DOHH2 (cell line): ENCODE measurements around the gene SENP2.

Source experiments
- H3F3A ChIP-seq: fragments of 200-600 bp; sonication (generic), shearing (Covaris generic); 2 replicates; pipeline ENCODE4 v1.6.0; 2016; ENCODE audit warnings: antibody characterized with exemption, mild to moderate bottlenecking; ENCODE audit not compliant: control insufficient read depth, insufficient read depth
- H3K27ac ChIP-seq: fragments of 200-600 bp; sonication (generic); 2 replicates; pipeline ENCODE4 v1.5.1; 2014; ENCODE audit warnings: low read depth, mild to moderate bottlenecking, low read length, moderate library complexity
- H3K27me3 ChIP-seq: fragments of 200-600 bp; sonication (generic); 2 replicates; pipeline ENCODE4 v1.6.1; 2014; ENCODE audit warnings: mild to moderate bottlenecking, low read length, mixed read lengths; ENCODE audit not compliant: control insufficient read depth
- H3K36me3 ChIP-seq: fragments of 200-600 bp; sonication (generic); 2 replicates; pipeline ENCODE4 v1.6.1; 2014; ENCODE audit warnings: mild to moderate bottlenecking, low read length, moderate library complexity, mixed read lengths; ENCODE audit not compliant: control insufficient read depth
- H3K4me1 ChIP-seq: fragments of 200-600 bp; sonication (generic); 2 replicates; pipeline ENCODE4 v1.6.1; 2014; ENCODE audit warnings: mild to moderate bottlenecking, low read length, mixed read lengths; ENCODE audit not compliant: control insufficient read depth
- H3K4me2 ChIP-seq: fragments of 200-600 bp; sonication (generic); 2 replicates; pipeline ENCODE4 v1.6.0; 2014; ENCODE audit warnings: mild to moderate bottlenecking, low read length, moderate library complexity
- H3K4me3 ChIP-seq: fragments of 200-600 bp; sonication (generic); 2 replicates; pipeline ENCODE4 v1.5.1; 2014; ENCODE audit warnings: mild to moderate bottlenecking, low read length, mixed read lengths
- H3K79me2 ChIP-seq: fragments of 200-600 bp; sonication (generic); 2 replicates; pipeline ENCODE4 v1.6.1; 2014; ENCODE audit warnings: mild to moderate bottlenecking, low read length, mixed read lengths; ENCODE audit not compliant: control insufficient read depth
- H3K9me2 ChIP-seq: fragments of 200-600 bp; sonication (generic); replicated peaks from 2 replicates; pipeline ENCODE4 v1.6.1; 2014; ENCODE audit warnings: mild to moderate bottlenecking, low read length, mixed read lengths; ENCODE audit not compliant: control insufficient read depth
- H3K9me3 ChIP-seq: fragments of 200-600 bp; sonication (generic); 2 replicates; pipeline ENCODE4 v1.6.1; 2014; ENCODE audit warnings: antibody characterized with exemption, low read length, mixed read lengths; ENCODE audit not compliant: control insufficient read depth, insufficient read depth
- H4K20me1 ChIP-seq: fragments of 200-600 bp; sonication (generic); 2 replicates; pipeline ENCODE4 v1.6.0; 2014; ENCODE audit warnings: low read depth, mild to moderate bottlenecking, antibody characterized with exemption, low read length, moderate library complexity; ENCODE audit not compliant: control insufficient read depth, insufficient read depth
- EZH2phosphoT487 ChIP-seq: fragments of 200-600 bp; sonication (generic); IDR thresholded peaks from 2 replicates; pipeline ENCODE4 v1.6.1; 2017; ENCODE audit warnings: borderline replicate concordance, mild to moderate bottlenecking, antibody characterized with exemption, low read length, moderate library complexity, mixed read lengths
- TF ChIP-seq, protein P1 (sequence below): fragments of 200-600 bp; sonication (generic); IDR thresholded peaks from one replicate; pipeline ENCODE4 v1.5.1; 2014; ENCODE audit warnings: antibody characterized with exemption, mild to moderate bottlenecking, low read depth, low read length; ENCODE audit not compliant: poor library complexity, severe bottlenecking

SENP2 gene

DNA sequence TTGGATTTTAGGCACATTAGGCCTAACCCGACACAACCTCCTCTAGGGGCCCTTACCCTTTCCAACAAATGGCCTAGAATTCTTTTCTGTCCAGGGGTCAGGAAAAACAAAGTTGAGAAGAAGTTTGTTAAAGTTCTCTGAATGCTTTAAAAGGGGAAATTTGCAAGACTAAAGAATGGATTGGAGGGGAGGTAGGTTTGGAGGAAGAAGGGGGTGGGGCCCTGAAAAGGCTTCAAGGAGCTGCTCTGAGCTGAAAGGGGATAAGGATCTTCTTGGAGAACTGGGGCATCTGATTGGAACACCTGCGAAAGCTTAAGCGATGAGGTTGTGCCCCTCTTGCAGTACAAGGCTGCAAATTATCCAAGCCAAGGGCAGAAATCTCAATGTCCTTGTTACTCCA is 3.9 kb upstream of the SENP2 start:
- Histone ChIP-seq H3K79me2 (peaks cover 11% of the 10 kb centered on the region), H3K27me3 (no peaks in the 10 kb centered on the region), H4K20me1 (no peaks in the 10 kb centered on the region), H3K4me2 (peak overlapping the region; percentile 71), H3F3A (no peaks in the 10 kb centered on the region), H3K9me2 (no peaks in the 10 kb centered on the region), H3K9me3 (no peaks in the 10 kb centered on the region), H3K4me1 (peaks cover 33% of the 10 kb centered on the region), H3K27ac (no peak overlapping the region), H3K36me3 (peaks cover 4% of the 10 kb centered on the region; the same call in 1 of the 2 replicates), H3K4me3 (peak overlapping the region; percentile 42)
- no peak for TF ChIP-seq EZH2phosphoT487
- TF ChIP-seq, protein P1, sequence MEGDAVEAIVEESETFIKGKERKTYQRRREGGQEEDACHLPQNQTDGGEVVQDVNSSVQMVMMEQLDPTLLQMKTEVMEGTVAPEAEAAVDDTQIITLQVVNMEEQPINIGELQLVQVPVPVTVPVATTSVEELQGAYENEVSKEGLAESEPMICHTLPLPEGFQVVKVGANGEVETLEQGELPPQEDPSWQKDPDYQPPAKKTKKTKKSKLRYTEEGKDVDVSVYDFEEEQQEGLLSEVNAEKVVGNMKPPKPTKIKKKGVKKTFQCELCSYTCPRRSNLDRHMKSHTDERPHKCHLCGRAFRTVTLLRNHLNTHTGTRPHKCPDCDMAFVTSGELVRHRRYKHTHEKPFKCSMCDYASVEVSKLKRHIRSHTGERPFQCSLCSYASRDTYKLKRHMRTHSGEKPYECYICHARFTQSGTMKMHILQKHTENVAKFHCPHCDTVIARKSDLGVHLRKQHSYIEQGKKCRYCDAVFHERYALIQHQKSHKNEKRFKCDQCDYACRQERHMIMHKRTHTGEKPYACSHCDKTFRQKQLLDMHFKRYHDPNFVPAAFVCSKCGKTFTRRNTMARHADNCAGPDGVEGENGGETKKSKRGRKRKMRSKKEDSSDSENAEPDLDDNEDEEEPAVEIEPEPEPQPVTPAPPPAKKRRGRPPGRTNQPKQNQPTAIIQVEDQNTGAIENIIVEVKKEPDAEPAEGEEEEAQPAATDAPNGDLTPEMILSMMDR: no peak

DNA sequence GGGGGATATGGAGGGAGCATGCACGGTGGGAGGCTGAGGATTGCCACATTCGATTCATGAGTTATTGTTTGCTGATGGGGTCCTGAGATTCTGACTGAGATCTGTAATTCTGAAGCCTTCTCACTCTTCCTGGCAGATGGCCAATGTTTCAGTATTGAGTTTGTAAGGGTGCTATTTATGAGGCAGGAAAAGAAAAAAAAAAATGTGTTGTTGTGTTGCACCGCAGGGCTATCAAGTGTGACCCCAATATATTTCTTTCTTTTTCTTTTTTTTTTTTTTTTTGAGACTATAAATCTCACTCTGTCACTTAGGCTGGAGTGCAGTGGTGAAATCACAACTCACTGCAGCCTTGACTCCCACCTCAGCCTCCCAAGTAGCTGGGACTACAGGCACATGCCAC is 3.2 kb upstream of the SENP2 start:
- Histone ChIP-seq H3K4me3 (peak overlapping the region; percentile 42), H3K27ac (0 out of 2 replicates have a peak overlapping the region, but pooled peaks have one; percentile 28), H3K79me2 (peaks cover 16% of the 10 kb centered on the region), H3F3A (no peaks in the 10 kb centered on the region), H3K4me1 (peaks cover 33% of the 10 kb centered on the region), H3K36me3 (peaks cover 4% of the 10 kb centered on the region; the same call in 1 of the 2 replicates), H3K27me3 (no peaks in the 10 kb centered on the region), H3K9me2 (no peaks in the 10 kb centered on the region), H4K20me1 (no peaks in the 10 kb centered on the region), H3K9me3 (no peaks in the 10 kb centered on the region), H3K4me2 (peak overlapping the region; percentile 71)
- no peak for TF ChIP-seq EZH2phosphoT487
- TF ChIP-seq, protein P1: no peak

DNA sequence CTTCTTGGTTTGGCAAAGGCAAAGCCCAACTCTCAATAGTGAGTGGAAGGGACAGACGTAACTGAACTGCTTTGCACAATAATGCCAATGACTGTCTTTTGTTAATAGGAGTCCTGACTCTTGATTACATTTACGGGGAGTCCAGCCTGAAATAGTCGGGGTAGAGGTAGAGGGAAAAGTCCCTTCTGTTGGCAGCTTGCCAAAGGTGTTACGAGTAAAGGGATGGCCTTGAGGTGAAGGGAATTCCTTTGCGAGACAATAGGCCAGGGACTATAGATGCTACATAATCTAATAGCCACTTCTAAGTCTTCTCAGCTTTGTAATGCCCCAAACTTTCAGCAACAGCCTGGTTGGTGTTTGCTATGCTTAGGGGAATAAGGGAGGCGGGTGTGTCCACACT is 2.2 kb upstream of the SENP2 start:
- Histone ChIP-seq H3K4me3 (no peak overlapping the region), H3K27ac (no peak overlapping the region), H3K4me2 (no peak overlapping the region), H3K27me3 (no peaks in the 10 kb centered on the region), H4K20me1 (no peaks in the 10 kb centered on the region), H3K9me2 (no peaks in the 10 kb centered on the region), H3K4me1 (peaks cover 40% of the 10 kb centered on the region), H3F3A (no peaks in the 10 kb centered on the region), H3K36me3 (peaks cover 8% of the 10 kb centered on the region), H3K79me2 (peaks cover 25% of the 10 kb centered on the region), H3K9me3 (no peaks in the 10 kb centered on the region)
- TF ChIP-seq, protein P1: no peak
- TF ChIP-seq EZH2phosphoT487: no peak

DNA sequence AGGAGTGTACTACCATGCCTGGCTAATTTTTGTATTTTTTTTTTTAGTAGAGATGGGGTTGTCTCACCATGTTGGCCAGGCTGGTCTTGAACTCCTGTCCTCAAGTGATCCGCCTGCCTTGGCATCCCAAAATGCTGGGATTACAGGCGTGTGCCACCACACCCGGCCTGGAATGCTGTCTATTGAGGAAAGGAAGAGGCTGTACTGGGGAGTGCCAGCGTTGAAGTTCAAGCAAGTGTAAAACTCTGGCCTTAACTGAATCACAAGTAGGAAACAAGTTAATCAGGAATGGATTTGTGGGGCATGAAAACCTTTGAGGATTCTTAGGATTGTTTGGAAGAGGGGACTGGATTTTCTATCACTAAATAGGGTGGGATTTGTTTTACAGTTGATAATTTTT is 1.4 kb upstream of the SENP2 start:
- Histone ChIP-seq H3K4me1 (peaks cover 41% of the 10 kb centered on the region), H3K9me2 (no peaks in the 10 kb centered on the region), H3K4me3 (no peak overlapping the region), H4K20me1 (no peaks in the 10 kb centered on the region), H3K27ac (no peak overlapping the region), H3K4me2 (no peak overlapping the region), H3K27me3 (no peaks in the 10 kb centered on the region), H3K79me2 (peaks cover 32% of the 10 kb centered on the region), H3K9me3 (no peaks in the 10 kb centered on the region), H3F3A (no peaks in the 10 kb centered on the region), H3K36me3 (peaks cover 8% of the 10 kb centered on the region)
- no peak for TF ChIP-seq EZH2phosphoT487
- TF ChIP-seq, protein P1: no peak
